ENCODE results near the gene CSNK1G1.

CSNK1G1 gene

GRCh38 chr15:64185146-64185911, 170.6 kb downstream of the CSNK1G1 start:
- DNase-seq: no peak

- no peak for DNase-seq
These were observed 173.1 kb downstream of the CSNK1G1 start for GRCh38 chr15:64182859-64183370.

- DNase-seq: no peak
These were observed 175.6 kb downstream of the CSNK1G1 start for GRCh38 chr15:64180235-64180824.

- no peak for DNase-seq
These were observed 189.7 kb downstream of the CSNK1G1 start for GRCh38 chr15:64166102-64166890.

- no peak for DNase-seq
These were observed 191.5 kb downstream of the CSNK1G1 start for GRCh38 chr15:64164436-64164835.

GRCh38 chr15:64163659-64164362, 192.2 kb downstream of the CSNK1G1 start:
- peak; percentile 33 for DNase-seq

- DNase-seq: peak; percentile 94
These were observed 192.9 kb downstream of the CSNK1G1 start, which contains the start of gene PPIB for GRCh38 chr15:64162869-64163658. PPIB (minus strand) TSS chr15:64163022; CDS start chr15:64162986, 36 bp downstream.

- DNase-seq: peak; percentile 47
These were observed 193.5 kb downstream of the CSNK1G1 start for GRCh38 chr15:64162478-64162868.

- DNase-seq: no peak
These were observed 194.1 kb downstream of the CSNK1G1 start for GRCh38 chr15:64161688-64162477.

- DNase-seq: no peak
These were observed 197.4 kb downstream of the CSNK1G1 start for GRCh38 chr15:64158363-64159134.

GRCh38 chr15:64157599-64158125, 198.3 kb downstream of the CSNK1G1 start:
- DNase-seq: no peak

GRCh38 chr15:64156652-64157331, 199.2 kb downstream of the CSNK1G1 start:
- no peak for DNase-seq

- no peak for DNase-seq
These were observed 199.9 kb downstream of the CSNK1G1 start for GRCh38 chr15:64155802-64156651.

GRCh38 chr15:64153480-64154367, 202.2 kb downstream of the CSNK1G1 start:
- DNase-seq: peak; percentile 75

- DNase-seq: peak; percentile 51
These were observed 203.2 kb downstream of the CSNK1G1 start for GRCh38 chr15:64152507-64153387.

Data from NCI-H146 (cell line).